Measurements from ENCODE around the gene GRPEL2. TPM values are rescaled to one million over a fixed set of nuclear protein-coding genes. Genes with fewer than 3 reads are reported as not detected.
A peak's percentile ranks its signal among the peaks of the same experiment; 100 is the strongest.

GRPEL2 gene
- polyA plus RNA-seq, 6 donors from 2014 or later: 0.49 to 3.4 (median 2.0) TPM

DNA sequence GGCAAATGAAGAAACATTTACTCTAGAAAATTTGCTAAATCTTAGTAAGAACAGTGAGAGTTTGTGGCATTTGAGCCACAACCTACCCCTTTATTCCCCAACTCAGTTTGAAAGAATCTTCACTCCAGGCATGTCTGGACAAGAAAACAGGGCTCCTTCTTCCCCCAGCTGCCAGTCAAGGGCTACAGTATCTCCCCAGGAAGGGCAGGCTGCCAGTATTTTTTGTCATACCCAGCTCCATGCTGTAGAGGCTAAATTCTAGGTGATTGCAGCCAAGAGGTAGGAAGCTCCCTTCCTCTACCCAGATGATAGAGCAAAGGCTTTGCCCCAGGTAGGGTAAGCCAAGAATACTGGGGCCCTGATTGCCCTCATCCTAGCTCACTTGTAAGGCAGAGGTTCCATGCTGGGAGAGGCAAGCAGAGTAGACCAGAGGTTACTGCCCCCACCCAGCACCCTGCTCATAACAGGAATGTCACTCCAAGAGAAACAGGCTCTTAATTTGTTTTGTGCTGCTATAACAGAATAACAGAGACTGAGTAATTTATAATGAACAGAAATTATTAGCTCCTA lies 20.0 kb upstream of the GRPEL2 start:
- Mint-ChIP-seq H3K27ac (no peak overlapping the region), H3K27me3 (no peaks in the 10 kb centered on the region), H3K4me3 (no peak overlapping the region), H3K9me3 (peaks cover 0 to 8% (median 2%) of the 10 kb centered on the region in 7 donors), H3K4me1 (no peaks in the 10 kb centered on the region), H3K36me3 (no peaks in the 10 kb centered on the region)
- no peak for DNase-seq
- no peak for ATAC-seq (ENCODE audit: low read depth in 2 of 2)

DNA sequence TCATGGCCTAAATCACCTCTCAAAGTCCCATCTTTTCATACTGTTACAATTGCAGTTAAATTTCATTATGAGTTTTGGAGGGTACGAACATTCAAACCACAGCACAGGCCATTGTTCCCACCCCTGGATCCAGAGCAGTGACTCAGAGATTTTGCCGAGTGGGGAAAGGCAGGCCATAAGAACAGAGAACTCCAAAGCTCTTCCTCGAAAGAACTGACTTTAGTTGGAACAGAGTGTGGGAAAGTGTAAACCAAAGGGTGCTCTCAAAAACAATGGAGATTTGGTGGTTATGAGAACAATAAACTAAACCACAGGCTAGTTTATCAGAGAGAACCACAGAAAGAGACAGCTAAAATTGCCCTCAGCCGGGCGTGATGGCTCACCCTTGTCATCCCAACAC lies 19.4 kb upstream of the GRPEL2 start:
- ATAC-seq (ENCODE audit: low read depth in 2 of 2) (no peak), DNase-seq (no peak)
- Mint-ChIP-seq H3K4me3 (no peak overlapping the region), H3K4me1 (no peaks in the 10 kb centered on the region), H3K27ac (no peak overlapping the region), H3K9me3 (peaks cover 0 to 8% (median 2%) of the 10 kb centered on the region in 7 donors), H3K36me3 (no peaks in the 10 kb centered on the region), H3K27me3 (no peaks in the 10 kb centered on the region)

DNA sequence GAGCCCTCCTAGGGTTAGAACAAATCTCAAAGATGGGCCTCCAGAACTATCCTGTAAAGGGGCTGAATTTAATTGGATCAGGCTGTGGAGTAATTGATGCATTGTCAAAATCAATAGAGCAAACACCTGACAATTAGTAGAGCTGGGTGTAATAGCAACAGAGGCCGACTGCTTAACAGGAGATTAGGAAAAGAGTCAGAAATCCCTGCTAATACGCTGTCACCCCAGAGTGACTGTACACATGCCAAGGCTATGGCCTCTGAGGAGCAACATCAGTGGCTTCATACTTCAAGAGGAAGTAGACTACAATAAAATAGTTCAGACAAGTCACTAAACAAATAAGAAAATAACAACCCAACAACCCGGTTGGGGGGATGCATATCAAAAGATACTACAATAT lies 18.7 kb upstream of the GRPEL2 start:
- Mint-ChIP-seq H3K27me3 (no peaks in the 10 kb centered on the region), H3K27ac (peak overlapping the region in 1 of 6 donors; percentile 1), H3K9me3 (peaks cover 0 to 8% (median 2%) of the 10 kb centered on the region in 7 donors), H3K4me3 (no peak overlapping the region), H3K36me3 (no peaks in the 10 kb centered on the region), H3K4me1 (no peaks in the 10 kb centered on the region)
- DNase-seq (no peak), ATAC-seq (ENCODE audit: low read depth in 2 of 2) (no peak)

DNA sequence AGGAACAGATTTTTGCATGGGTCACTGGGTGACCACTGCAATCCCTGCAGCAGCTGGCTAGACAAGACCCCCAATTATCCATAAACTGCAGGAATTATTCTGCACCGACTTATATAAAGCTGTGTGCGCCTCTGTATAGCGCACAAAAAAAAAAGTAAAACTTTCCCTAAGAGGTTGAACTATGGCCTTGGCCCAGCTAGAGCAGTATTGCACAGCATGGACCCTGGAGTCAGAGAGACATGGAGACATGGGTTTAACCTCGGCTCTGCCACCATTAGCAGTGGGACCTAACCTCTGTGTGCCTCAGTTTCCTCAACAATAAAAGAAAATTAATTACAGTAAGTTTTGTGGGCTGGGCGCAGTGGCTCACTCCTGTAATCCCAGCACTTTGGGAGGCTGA lies 17.1 kb upstream of the GRPEL2 start:
- Mint-ChIP-seq H3K27me3 (peaks cover 0 to 2% (median 0%) of the 10 kb centered on the region in 3 donors), H3K4me1 (no peaks in the 10 kb centered on the region), H3K27ac (no peak overlapping the region), H3K36me3 (no peaks in the 10 kb centered on the region), H3K4me3 (no peak overlapping the region), H3K9me3 (peaks cover 0 to 8% (median 2%) of the 10 kb centered on the region in 7 donors)
- DNase-seq: no peak
- no peak for ATAC-seq (ENCODE audit: low read depth in 2 of 2)

DNA sequence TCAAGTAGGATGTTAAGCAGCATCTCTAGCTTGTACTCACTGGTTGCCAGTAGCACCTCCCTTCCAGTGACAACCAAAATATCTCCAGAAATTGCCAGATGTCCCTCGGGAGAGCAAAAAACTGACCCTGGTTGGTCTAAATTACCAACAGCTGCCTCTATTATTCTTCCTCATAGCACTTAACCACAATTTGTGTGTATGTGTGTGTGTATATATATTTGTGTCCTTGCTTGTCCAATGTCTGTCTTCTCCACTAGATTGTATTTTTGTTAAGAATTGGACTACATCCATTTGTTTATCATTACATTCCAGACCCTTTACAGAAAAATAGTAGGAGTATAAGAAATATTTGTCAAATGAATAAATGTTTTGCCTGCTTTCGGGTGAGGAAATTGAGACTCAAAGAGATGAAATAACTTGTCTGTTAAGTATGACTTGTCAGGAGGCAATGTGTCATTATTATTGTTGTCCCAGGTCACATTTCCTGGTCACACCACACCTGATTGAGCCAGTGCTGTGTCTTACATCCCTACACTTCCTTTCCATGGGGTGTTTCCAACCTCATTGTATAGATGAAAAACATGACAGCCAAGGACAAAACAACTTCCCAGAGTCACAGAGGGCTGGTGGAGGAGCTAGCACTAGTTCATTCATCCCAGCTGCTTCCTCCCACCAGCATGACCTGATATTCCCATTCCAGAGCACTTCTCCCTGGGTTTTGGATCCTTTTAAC lies 11.4 kb upstream of the GRPEL2 start:
- no peak for DNase-seq
- Mint-ChIP-seq H3K27ac (peak overlapping the region in 3 of 6 donors; percentile 32 to 50 (median 47)), H3K4me3 (no peak overlapping the region), H3K4me1 (no peaks in the 10 kb centered on the region), H3K9me3 (no peaks in the 10 kb centered on the region), H3K27me3 (peaks cover 12 to 20% (median 18%) of the 10 kb centered on the region in 3 donors), H3K36me3 (peaks cover 0 to 4% of the 10 kb centered on the region in 2 donors)
- no peak for ATAC-seq (ENCODE audit: low read depth in 2 of 2)

DNA sequence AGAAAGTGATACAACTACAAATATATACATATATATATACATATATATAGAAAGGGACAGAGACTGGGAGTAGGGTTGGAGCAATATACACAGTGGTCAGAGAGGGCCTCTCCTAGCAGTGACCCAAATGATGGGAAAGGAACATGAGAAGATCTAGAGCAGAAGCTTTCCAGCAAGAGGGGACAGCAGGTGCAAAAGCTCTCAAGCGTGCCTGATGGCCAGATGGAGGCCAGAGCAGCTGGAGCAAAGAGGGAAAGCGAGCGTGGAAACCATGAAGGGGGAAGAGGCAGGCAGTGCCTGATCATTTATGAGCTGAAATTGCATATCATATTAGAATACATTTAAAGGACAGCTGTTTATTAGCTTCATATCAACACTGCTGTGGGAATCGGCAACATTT lies 7.6 kb upstream of the GRPEL2 start:
- H3K27ac Mint-ChIP-seq: no peak overlapping the region
- H3K4me1 Mint-ChIP-seq: no peaks in the 10 kb centered on the region
- no peak for DNase-seq
- ATAC-seq (ENCODE audit: low read depth in 2 of 2): no peak
- H3K27me3 Mint-ChIP-seq: peaks cover 12 to 21% (median 18%) of the 10 kb centered on the region in 3 donors
- H3K36me3 Mint-ChIP-seq: peaks cover 0 to 4% of the 10 kb centered on the region in 2 donors
- no peaks in the 10 kb centered on the region for H3K9me3 Mint-ChIP-seq
- H3K4me3 Mint-ChIP-seq: no peak overlapping the region

DNA sequence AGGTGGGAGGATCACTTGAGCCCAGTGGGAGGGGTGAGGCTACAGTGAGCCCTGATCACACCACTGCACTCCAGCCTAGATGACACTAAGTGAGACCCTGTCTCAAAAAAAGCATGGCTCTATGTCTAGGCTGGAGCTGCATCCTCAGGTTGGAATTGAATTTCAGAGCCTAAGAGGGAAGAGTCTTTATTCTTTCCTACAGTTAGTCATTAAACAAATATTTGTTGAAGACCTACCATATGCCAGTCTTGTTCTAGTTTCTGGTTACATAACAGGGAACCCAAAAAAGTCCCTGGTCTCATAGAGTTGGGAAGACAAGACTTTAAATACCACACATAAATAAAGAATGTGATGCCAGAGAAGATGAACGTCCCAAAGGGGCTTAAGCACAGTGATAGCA lies 6.9 kb upstream of the GRPEL2 start:
- DNase-seq (no peak), ATAC-seq (ENCODE audit: low read depth in 2 of 2) (no peak)
- Mint-ChIP-seq H3K27ac (no peak overlapping the region), H3K27me3 (peaks cover 12 to 18% (median 17%) of the 10 kb centered on the region in 3 donors), H3K4me1 (no peaks in the 10 kb centered on the region), H3K4me3 (no peak overlapping the region), H3K36me3 (peaks cover 0 to 4% of the 10 kb centered on the region in 2 donors), H3K9me3 (peaks cover 0 to 2% (median 0%) of the 10 kb centered on the region in 7 donors)

DNA sequence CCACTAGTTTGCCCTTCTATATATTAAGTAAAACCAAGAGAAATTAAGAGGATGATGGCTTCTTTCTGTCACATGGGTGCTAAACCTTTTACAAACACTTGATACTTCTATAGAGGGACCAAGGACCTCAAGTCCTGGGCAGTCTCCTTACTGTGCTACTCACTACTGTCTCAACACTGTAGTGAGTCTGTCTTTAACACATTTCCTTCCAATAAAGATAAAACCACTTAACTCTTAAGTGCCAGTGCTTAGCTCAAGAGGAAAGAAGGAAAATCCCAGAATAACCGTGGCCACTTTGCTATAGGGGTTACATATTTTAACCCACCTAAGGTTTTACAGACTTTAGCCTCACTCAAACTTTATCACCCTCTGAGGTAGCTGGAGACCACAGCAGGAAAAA lies 4.4 kb upstream of the GRPEL2 start:
- Mint-ChIP-seq H3K27ac (no peak overlapping the region), H3K27me3 (peaks cover 5 to 12% (median 7%) of the 10 kb centered on the region in 3 donors), H3K36me3 (peaks cover 0 to 4% of the 10 kb centered on the region in 2 donors), H3K9me3 (peaks cover 0 to 6% (median 0%) of the 10 kb centered on the region in 7 donors), H3K4me1 (peaks cover 9 to 15% (median 14%) of the 10 kb centered on the region in 3 donors), H3K4me3 (no peak overlapping the region)
- ATAC-seq (ENCODE audit: low read depth in 2 of 2): no peak
- DNase-seq: no peak

DNA sequence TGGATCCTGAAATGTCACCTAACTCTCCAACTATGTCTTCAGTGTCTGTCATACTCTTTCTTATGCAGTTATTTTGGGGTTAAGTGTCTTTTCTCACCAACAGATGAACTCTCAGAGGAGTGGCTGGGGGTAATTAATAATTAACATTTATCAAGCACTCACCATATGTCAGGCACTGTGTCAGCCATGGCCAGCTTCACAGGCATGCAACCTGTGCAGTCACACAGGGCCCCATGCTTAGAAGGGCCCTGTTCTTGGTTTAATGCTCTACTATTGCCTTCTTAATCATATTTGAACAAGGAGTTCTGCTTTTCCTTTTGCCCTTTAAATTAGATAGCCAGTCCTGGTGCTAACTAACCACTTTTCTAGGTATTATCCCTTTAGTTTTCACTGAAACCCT lies 3.4 kb upstream of the GRPEL2 start:
- Mint-ChIP-seq H3K4me3 (no peak overlapping the region), H3K9me3 (peaks cover 0 to 6% (median 0%) of the 10 kb centered on the region in 7 donors), H3K27ac (no peak overlapping the region), H3K27me3 (peaks cover 5 to 12% (median 7%) of the 10 kb centered on the region in 3 donors), H3K4me1 (peaks cover 13 to 20% (median 19%) of the 10 kb centered on the region in 3 donors), H3K36me3 (peaks cover 0 to 4% of the 10 kb centered on the region in 2 donors)
- ATAC-seq (ENCODE audit: low read depth in 2 of 2) (no peak), DNase-seq (no peak)

DNA sequence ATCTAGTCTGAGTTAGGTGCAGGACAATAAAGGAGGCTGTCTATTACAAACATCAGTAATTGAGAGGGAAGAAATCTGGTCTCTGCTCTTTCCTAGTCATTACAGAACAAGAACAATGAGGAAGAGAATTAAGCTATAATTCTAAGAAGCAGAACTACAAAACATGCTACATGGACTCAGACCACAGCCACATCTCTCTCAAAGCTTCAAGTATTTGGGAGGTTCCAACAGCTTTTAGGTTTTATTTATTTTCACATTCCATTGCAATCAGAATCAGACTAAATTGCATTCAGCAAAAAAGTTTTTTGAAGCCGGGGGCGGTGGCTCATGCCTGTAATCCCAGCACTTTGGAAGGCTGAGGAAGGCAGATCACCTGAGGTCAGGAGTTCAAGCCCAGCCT lies 1.1 kb upstream of the GRPEL2 start:
- peaks cover 19 to 23% (median 22%) of the 10 kb centered on the region in 3 donors for H3K4me1 Mint-ChIP-seq

DNA sequence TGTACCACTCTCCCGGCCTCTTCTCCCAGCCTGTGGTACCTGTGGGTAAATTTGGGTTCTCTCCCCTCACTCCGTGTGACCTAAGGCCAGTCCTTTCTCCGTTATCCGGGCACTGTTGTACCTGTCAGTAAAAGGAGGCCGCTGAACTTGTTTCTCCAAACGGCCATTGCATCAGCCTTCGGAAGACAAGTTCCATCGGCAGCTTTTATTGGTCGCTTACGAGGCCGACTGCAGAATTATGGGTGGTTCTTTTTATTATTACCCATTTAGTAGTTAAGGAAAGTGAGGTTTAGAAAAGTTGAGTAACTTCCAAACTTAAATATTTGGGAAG lies 558 bp downstream of the GRPEL2 start:
- Mint-ChIP-seq H3K9me3 (peaks cover 0 to 6% (median 0%) of the 10 kb centered on the region in 7 donors), H3K27me3 (no peaks in the 10 kb centered on the region), H3K4me1 (peaks cover 19 to 25% (median 22%) of the 10 kb centered on the region in 3 donors), H3K4me3 (peak overlapping the region; percentile 84 to 97 (median 90)), H3K27ac (peak overlapping the region in 5 of 6 donors; percentile 21 to 92 (median 72)), H3K36me3 (peaks cover 13 to 26% of the 10 kb centered on the region in 2 donors)
- DNase-seq (no peak), ATAC-seq (ENCODE audit: low read depth in 2 of 2) (peak; percentile 2 to 3)

More for the DNA sequence above, 1.1 kb upstream of the GRPEL2 start:
- ATAC-seq (ENCODE audit: low read depth in 2 of 2) (no peak), DNase-seq (no peak)
- Mint-ChIP-seq H3K27me3 (no peaks in the 10 kb centered on the region), H3K9me3 (peaks cover 0 to 6% (median 0%) of the 10 kb centered on the region in 7 donors), H3K36me3 (peaks cover 0 to 10% of the 10 kb centered on the region in 2 donors), H3K27ac (peak overlapping the region in 3 of 6 donors; percentile 43 to 82 (median 75)), H3K4me3 (peak overlapping the region in 5 of 8 donors; percentile 9 to 88 (median 42))

DNA sequence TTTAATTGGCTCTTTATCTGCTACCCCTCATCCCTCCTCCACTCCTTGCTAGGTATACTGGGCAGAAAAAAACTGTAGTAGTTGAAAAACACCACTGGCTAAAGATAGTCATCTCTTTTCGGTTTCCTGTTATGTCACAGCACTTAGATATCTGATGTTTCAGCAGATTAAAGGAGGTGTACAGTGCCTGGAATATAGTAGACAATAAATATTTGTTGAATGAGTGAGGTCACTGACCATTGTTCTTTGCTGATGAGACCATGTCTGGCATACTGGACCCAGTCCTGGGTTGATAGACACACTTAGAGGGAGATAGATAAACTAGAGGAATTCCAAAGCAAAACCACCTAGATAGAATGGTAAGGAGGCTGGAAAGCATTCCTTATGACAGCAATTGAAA lies 3.2 kb downstream of the GRPEL2 start:
- no peaks in the 10 kb centered on the region for H3K27me3 Mint-ChIP-seq
- ATAC-seq (ENCODE audit: low read depth in 2 of 2): no peak
- no peak overlapping the region for H3K27ac Mint-ChIP-seq
- H3K4me3 Mint-ChIP-seq: peak overlapping the region in 1 of 8 donors; percentile 76
- H3K4me1 Mint-ChIP-seq: peaks cover 19 to 25% (median 22%) of the 10 kb centered on the region in 3 donors
- no peak for DNase-seq
- peaks cover 0 to 3% (median 0%) of the 10 kb centered on the region in 7 donors for H3K9me3 Mint-ChIP-seq
- peaks cover 20 to 43% of the 10 kb centered on the region in 2 donors for H3K36me3 Mint-ChIP-seq

DNA sequence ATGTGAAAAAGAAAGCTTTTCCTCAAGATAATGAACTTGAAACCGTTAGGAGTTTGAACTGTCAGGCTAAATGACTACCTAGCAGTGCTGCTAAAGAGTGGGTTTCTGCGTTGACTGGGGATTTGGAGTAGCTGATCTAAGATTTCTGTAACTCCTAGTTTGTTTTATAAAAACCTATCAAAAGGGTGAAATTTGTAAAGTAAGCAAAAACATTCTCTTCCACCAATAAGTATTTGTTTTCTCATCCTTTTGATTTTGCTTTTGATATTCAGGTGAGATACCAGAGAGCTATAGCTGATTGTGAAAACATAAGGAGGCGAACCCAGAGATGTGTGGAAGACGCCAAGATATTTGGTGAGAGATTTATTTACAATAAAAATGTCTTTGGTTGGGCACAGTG lies 4.1 kb downstream of the GRPEL2 start:
- peaks cover 25 to 43% of the 10 kb centered on the region in 2 donors for H3K36me3 Mint-ChIP-seq
- no peaks in the 10 kb centered on the region for H3K27me3 Mint-ChIP-seq
- H3K4me3 Mint-ChIP-seq: peak overlapping the region in 1 of 8 donors; percentile 54
- H3K9me3 Mint-ChIP-seq: peaks cover 0 to 3% (median 0%) of the 10 kb centered on the region in 7 donors
- peaks cover 14 to 25% (median 22%) of the 10 kb centered on the region in 3 donors for H3K4me1 Mint-ChIP-seq
- no peak overlapping the region for H3K27ac Mint-ChIP-seq
- DNase-seq: no peak
- no peak for ATAC-seq (ENCODE audit: low read depth in 2 of 2)

DNA sequence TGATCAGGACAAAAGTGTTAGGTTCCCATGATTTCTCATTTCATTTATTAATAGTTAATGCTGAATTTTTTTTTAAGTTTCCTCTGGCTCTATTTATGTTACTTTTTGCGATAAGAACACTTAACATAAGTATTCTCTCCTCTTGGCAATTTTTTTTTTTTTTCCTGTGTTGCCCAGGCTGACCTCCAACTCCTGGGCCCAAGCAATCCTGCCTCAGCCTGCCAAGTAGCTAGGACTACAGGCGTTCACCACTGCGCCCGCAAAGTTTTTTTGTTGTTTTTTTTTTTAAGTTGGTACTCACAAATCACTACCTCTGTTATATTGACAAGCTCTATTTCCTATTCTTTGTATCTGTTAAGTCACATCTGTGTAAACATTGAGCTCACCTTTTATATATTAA lies 6.9 kb downstream of the GRPEL2 start:
- H3K4me3 Mint-ChIP-seq: peak overlapping the region in 1 of 8 donors; percentile 23
- DNase-seq (no peak), ATAC-seq (ENCODE audit: low read depth in 2 of 2) (no peak)
- no peaks in the 10 kb centered on the region for H3K9me3 Mint-ChIP-seq
- peaks cover 31 to 50% of the 10 kb centered on the region in 2 donors for H3K36me3 Mint-ChIP-seq
- H3K4me1 Mint-ChIP-seq: peaks cover 3 to 11% (median 7%) of the 10 kb centered on the region in 3 donors
- H3K27ac Mint-ChIP-seq: no peak overlapping the region
- no peaks in the 10 kb centered on the region for H3K27me3 Mint-ChIP-seq

Measured in naive B cell (primary cell).